GM21786 (cell line): ENCODE data around the gene TRPV5.

Experiments used
- ATAC-seq: cut with Tn5 transposase; IDR thresholded peaks from one replicate; pipeline ENCODE4 v1.9.1; 2021; ENCODE audit not compliant: unreplicated experiment

The TRPV5 gene

DNA sequence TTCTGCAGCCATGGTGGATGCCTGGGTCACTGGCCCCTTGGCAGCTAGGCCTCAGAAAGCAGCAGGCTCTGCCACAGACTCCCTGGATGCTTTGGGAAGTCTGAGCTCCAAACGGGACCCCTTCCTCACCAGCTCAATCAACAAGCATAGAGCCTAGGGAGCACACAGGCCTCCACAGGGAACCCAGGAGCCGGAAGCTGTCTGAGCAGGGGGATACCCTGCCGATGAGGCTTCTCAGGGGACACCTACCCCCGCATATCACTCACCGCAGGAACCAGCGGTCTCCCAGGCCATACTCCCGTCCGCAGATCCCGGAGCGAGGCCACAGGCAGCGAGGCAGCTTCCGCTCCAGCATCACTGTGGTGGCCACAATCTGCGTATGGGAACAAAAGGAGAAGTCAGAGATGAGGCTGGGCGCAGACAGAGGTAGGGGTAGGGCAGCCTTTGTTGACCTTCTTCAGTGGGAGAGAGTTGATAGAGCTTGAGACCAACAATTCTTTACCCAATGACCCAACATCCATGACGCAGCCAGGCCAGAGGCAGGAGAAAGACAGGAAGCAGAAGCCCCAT lies 61.4 kb downstream of the TRPV5 start:
- no peak for ATAC-seq

DNA sequence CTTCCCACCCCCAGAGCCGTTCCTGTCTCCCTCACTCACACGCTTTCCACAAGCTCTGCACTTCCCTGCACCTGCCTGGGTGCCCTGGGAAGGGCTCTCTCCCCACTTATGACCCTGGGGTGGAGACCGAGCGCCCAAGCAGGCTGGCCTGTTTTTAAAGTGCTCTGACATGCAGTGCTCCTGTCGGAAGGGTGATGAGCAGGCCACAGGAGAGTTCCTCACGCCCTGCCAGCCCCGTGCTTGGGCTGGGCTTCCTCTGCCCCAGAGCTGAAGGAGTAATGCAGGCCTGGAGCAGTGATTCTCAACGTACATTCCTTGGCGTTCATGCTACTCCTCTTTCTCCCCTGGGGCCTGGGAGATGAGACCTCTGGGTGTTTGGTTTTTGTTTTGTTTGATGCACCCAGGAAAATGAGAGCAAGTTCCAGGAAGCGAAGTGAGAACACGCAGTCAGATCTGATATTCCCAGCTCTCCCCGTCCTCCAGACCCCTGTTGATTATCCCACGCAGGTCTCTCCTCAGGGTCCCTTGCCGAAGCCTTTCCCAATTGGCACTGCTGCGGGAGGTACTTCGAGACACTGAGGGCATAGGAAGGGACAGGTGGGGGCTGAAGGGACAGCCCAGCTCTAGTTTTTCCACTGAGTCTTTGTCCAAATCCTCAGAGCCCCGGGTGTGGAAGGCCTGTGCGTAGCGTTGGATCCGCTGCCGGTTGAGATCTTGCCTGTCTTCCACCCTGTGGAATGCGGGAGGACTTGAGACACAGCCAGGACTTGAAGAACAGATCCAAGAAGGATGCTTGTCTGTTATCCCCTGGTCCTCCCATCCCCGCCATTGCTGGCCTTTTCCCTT lies 62.1 kb downstream of the TRPV5 start:
- no peak for ATAC-seq

DNA sequence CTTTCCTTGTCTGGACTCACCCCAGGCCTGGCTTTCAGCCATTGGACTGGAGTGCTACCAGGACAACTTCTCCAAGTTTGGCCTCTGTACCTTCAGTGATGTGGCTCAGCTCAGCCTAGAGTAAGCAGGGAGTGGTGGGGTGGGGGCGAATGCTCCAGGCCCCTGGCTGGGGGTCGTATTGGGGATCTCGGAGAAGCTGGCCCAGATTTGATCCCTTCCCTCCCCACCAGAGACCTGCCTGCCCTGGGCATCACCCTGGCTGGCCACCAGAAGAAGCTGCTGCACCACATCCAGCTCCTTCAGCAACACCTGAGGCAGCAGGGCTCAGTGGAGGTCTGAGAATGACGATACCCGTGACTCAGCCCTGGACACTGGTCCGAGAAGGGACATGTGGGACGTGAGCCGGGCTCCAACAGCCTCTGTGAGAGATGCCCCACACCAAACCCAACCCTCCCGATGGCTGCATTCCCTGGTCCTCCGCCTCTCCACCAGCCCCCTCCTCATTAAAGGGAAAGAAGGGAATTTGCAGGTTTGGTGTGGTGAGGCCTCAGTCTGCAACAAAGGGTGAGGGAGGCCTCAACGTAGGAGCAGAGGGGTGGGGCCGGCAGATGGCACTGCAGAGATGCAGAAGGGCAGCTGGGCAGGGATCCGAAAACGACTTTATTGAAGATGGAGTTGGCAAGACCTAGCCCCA lies 62.8 kb downstream of the TRPV5 start:
- ATAC-seq = no peak

DNA sequence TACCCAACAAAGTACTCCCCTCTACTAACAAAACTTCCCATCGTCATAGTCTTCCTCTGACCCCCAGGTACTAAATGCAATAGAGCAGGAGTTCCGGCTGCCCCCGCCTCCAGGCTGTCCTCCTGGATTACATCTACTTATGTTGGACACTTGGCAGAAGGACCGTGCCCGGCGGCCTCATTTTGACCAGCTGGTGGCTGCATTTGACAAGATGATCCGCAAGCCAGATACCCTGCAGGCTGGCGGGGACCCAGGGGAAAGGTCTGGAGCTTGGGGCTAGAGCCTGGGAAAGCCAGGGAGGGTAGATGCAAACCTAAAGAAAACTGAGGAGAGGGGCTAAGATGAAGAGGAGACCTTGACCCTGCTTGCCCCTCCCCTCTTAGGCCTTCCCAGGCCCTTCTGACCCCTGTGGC lies 63.4 kb downstream of the TRPV5 start:
- ATAC-seq = no peak

DNA sequence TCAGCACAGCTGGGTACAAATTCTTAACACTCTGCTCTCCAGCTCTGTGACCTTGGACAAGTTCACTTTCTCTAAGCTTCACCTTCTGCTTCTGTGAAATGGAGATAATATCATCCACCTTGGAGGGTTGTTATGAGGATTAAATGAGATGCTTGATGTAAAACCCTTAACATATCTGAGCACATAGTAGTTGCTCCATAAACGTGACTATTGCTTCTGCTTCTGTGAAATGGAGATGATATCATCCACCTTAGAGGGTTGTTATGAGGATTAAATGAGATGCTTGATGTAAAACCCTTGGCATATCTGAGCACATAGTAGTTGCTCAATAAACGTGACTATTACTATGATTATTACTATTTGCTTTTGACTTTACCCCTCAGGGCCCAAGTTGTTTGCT lies 64.1 kb downstream of the TRPV5 start:
- no peak for ATAC-seq

DNA sequence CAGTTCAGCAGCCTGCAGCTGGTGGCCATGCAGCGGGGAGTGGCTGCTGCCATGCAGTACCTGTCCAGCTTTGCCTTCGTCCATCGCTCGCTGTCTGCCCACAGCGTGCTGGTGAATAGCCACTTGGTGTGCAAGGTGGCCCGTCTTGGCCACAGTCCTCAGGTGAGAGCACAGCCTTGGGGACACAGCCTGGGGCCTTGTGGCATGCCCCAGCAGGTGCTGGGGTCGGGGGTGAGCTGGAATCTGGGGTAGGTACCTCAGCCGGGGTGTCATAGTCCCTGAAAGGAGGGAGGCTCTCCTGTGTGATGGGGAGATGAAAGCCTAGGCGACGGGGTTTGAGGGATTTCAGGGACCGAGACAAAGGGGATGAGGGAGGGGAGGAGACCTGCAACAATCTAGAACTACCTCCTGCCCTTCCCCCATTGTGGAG lies 64.5 kb downstream of the TRPV5 start:
- ATAC-seq = no peak

DNA sequence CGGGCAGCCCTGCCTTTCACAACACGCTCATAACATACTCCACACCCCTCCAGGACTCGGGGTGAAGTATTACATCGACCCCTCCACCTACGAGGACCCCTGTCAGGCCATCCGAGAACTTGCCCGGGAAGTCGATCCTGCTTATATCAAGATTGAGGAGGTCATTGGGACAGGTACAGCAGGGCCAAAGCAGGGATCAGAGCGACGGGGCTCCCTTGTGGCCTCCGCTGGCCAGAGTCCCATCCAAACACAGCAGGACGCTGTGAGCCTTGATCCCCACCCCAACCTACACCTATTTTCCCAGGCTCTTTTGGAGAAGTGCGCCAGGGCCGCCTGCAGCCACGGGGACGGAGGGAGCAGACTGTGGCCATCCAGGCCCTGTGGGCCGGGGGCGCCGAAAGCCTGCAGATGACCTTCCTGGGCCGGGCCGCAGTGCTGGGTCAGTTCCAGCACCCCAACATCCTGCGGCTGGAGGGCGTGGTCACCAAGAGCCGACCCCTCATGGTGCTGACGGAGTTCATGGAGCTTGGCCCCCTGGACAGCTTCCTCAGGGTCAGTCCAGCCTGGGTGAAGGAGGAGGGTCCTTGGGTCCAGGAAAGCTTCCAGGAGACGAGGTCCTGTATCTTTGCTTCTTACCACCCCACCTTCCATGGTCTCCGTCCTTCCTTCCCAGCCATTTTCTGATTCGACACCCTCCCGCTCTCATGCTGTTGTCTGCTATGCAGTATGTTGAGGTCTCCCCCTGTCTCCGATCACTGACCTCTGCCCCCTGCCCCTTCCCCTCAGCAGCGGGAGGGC lies 65.2 kb downstream of the TRPV5 start:
- no peak for ATAC-seq

DNA sequence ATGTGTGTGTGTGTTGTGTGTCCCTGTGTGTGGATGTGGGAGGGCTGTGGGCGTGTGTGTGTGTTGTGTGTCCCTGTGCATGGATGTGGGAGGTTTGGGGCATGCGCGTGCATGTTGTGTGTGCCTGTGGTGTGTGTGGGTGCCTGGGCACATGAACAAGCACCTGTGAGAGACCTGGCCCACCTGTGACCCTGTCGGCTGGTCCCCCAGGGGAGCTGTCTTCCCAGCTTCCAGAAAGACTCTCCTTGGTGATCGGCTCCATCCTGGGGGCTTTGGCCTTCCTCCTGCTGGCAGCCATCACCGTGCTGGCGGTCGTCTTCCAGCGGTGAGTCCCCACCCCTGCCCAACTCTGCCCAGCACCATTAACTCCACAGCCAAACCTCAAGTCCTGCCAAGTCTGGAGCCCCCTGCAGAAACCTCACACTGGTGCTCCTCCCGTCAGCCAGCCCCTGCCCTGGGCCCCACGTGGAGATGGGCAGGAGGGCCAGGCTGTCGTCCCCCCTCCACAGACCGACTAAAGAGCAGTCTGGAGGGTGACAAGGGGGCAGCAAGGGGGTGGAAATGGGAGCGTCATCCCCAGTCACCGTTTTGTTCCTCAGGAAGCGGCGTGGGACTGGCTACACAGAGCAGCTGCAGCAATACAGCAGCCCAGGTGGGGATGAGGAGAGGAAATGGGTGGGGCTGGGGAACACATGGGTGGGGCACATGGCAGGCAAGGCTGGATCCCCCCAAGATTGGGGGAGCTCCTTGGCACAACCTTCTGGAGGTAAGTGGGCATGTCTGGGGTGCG lies 66.0 kb downstream of the TRPV5 start:
- no peak for ATAC-seq

DNA sequence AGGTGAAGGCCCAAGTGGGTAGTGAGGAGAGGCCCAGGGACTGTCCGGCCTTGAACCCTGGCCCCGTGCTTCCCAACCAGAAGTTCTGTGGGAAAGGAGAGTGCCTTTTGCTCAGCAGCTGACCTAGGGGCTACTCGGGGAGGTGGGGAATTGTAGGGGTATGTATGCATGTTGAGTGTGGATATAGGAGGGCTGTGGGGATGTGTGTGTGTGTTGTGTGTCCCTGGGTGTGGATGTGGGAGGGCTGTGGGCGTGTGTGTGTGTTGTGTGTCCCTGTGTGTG lies 66.5 kb downstream of the TRPV5 start:
- ATAC-seq = no peak

DNA sequence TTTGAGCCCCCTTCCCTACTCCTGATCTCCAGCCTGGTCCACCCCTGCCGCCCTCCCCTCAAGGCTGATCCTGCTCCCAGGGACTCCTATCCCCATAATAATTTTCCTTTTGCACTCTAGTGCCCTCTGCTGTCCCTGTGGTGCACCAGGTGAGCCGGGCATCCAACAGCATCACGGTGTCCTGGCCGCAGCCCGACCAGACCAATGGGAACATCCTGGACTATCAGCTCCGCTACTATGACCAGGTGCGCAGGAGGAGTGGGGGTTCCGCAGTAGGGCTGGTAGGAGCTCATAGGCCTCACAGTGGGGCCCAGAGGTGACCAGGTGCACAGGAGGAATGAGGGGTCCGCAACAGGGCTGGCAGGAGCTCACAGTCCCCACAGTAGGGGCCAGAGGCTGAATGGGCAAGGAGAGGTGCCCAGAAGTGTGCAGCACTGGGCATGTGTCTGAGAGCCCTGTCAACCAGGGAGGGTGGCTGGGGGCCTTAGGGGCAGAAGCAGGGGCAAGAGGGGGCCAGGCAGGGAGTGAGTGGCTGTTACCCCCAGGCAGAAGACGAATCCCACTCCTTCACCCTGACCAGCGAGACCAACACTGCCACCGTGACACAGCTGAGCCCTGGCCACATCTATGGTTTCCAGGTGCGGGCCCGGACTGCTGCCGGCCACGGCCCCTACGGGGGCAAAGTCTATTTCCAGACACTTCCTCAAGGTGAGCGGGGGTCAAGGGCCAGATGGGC lies 67.0 kb downstream of the TRPV5 start:
- ATAC-seq = no peak

DNA sequence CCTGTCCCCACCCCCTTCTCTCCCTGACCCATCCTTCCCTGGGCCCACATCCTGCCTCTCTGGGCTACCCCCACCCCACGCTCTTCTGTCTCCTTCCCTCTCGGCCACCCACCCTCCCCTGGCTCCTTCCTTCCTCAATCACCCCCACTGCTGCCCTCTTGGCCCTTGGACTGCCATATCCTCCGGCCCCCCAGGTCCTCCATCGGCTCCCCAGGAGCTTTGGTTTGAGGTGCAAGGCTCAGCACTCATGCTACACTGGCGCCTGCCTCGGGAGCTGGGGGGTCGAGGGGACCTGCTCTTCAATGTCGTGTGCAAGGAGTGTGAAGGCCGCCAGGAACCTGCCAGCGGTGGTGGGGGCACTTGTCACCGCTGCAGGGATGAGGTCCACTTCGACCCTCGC lies 67.8 kb downstream of the TRPV5 start:
- ATAC-seq = no peak

DNA sequence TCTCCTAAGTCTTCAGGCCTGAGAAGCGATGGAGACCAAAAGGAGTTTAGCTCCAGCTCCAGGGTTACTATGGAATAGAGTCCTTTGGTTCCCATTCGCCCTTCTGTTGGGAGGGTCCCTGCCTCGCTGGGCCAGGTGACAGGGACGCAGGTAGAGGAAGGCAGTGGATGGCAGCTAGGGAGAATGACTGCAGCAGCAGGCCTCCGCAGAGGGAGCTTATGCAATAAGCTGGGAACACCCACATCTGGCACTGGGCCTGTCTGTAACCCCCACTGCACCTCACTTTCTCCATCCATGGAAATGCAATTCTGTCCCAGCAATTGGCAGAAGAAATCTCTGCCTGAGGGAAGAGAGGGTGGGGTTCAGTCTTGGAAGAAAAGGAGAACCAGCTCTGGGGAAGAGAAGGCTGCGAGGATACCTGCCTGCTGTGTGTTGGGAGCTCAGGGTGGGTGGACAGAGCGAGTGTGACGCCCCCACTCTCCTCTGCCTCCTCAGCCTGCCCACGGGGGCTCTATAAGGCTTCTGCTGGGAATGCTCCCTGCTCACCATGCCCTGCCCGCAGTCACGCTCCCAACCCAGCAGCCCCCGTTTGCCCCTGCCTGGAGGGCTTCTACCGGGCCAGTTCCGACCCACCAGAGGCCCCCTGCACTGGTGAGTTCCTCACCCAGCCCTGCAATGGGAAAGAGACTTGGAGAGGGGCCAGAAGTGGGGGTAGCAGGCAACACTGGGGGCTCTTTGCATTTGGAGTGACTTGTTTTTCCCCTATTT lies 68.4 kb downstream of the TRPV5 start:
- ATAC-seq = no peak

DNA sequence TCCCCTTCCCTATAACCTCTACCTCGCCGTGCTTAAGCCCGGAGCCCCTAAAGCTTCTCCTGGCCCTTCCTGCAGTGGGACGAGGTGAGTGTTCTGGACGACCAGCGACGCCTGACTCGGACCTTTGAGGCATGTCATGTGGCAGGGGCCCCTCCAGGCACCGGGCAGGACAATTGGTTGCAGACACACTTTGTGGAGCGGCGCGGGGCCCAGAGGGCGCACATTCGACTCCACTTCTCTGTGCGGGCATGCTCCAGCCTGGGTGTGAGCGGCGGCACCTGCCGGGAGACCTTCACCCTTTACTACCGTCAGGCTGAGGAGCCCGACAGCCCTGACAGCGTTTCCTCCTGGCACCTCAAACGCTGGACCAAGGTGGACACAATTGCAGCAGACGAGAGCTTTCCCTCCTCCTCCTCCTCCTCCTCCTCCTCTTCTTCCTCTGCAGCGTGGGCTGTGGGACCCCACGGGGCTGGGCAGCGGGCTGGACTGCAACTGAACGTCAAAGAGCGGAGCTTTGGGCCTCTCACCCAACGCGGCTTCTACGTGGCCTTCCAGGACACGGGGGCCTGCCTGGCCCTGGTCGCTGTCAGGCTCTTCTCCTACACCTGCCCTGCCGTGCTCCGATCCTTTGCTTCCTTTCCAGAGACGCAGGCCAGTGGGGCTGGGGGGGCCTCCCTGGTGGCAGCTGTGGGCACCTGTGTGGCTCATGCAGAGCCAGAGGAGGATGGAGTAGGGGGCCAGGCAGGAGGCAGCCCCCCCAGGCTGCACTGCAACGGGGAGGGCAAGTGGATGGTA lies 69.5 kb downstream of the TRPV5 start:
- ATAC-seq = no peak

DNA sequence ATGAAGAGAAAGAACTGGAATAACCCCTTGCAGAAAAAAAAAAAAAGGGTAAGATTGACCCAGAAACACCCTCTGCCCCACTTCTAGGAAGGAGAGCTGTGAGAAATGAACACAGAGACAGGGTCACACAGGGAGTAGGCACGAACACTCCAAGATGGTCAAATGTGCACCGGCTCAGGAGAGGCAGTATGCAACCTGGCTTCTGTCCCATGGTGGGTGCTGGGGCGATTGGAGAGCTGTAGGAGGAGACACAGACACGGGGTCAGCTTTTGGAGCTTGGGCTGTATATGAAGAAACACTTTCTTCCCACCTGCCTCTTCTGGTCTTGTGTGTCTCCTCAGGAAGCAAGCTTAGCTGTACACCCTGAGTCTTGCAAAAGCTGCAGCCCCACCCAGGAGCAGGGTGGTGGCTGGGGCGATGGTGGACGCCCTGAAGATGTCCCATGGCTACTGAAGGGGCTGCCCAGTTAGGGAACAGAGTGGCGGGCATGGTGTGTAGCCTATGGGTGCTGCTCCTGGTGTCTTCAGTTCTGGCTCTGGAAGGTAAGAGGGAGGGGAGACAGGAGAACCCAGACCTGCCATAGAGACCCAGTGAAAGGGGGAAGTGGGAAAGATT lies 70.7 kb downstream of the TRPV5 start:
- ATAC-seq = no peak

DNA sequence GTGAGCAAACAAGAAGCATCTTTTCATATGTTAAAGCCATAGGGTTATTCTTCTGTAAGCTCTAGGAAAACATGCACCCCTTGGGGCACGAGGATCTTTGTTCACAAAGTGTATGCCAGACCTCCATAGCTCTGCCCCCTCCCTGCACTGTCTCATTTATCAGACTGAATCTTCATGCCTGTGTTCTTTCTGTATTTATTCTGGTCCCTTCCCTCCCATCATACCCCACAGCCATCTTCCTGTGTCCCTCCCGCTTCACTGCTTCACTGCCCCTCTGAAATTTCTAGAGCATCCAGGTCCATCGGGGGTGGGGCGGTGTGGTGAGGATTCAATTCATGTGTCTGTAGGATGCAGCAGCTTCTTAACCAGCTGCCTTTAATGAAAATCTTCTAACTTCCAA lies 71.2 kb downstream of the TRPV5 start:
- no peak for ATAC-seq

DNA sequence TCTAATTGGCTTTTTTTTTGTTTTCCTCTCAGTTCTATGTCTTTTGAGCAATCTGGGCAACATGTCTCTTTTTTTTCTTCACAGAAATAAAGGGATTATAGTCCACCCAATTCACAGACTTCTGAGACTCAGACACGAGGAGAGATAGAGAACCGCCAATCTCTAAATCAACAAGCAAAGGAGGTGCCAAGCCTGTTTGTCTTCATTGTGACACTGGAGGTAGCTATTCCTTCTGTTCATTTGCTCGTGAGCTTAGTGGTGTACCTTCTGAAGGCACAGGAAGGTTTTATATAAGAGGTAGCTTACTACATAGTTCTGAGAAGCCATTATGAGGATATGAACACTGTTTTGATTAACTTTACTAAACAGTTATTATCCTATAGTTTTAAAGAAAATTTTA lies 72.6 kb downstream of the TRPV5 start:
- no peak for ATAC-seq

DNA sequence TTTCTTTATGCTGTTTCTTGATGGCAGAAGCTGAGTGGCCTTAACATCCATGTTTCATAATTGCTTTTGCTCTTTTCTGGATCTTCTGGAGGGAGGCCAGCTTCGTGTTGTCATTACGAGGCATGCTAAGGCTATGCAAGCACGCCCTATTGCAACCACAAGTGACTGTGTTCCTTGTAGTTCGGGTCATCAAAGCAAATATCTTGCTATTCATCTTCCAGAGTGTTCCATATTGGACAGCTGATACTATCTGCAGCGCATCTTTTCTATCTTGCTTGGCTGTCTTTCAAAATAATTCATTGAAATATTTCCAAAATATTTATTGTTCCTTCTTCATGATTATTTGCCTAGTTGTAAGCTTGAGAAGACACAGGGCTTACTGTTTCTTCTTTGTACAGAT lies 73.7 kb downstream of the TRPV5 start:
- ATAC-seq = no peak

DNA sequence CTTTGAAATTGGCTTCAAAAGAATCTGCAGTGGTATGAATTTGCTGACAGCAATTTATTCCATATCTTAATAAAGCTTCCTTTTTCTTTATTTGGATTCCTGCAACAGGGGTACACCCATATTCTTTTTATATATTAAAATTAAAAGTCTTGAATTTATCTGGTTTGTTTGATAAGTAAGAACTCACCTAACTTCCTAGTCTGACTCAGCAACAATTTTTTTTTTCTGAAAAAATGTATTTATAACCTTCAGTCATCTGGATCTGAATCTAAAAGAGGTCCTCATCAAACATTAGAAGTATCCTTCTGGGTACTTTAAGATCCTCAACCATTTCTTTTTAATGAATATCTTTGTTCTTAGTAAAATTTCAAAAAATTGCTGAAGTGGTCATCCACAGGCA lies 74.1 kb downstream of the TRPV5 start:
- ATAC-seq = no peak
